ENCODE measurements around the gene TMEM97. TPM values are rescaled to one million over a fixed set of nuclear protein-coding genes. Genes with fewer than 3 reads are reported as not detected.

TMEM97 gene
- polyA plus RNA-seq, 3 donors: 1.3 to 1.5 (median 1.4) TPM

GRCh38 chr17:28367641-28368305 is 48.8 kb downstream of the TMEM97 start:
- peaks cover 4% of the 10 kb centered on the region for H4K20me1 ChIP-seq (ENCODE audit: insufficient read depth, low read length)
- no peak for DNase-seq

DNA sequence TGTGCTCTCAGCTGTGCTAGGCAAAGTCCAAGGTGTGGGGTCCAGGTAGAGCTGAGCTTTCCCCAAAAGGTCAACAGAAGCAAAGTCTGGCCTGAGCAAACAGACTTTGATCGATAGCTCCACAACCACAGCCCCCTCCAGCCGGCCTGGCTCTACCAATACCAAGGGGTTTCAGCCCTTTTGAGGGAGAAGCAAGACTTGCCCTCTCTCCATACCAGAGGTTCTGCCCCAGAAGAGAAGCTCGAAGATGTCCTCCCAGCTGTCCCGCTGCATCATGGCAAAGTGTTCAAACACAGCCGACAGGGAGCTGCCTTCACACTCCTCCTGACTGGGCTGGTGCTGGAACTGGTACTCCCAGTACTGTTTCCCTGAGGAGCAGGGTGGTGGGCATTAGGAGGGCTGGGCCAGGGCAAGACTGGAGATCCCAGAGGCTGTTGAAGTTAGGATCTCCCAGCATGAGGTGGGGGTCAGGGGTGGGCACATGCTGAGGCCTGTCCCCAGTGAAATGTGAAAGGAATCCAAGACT is 49.4 kb downstream of the TMEM97 start:
- Mint-ChIP-seq H3K9me3 (peaks cover 0 to 3% (median 0%) of the 10 kb centered on the region in 7 donors), H3K4me1 (peaks cover 27% of the 10 kb centered on the region), H3K27ac (no peak overlapping the region), H3K27me3 (ENCODE audit: low read depth in 3 of 3) (peaks cover 14 to 26% (median 16%) of the 10 kb centered on the region in 3 donors), H3K36me3 (peaks cover 25 to 42% of the 10 kb centered on the region in 2 donors), H3K4me3 (no peak overlapping the region)
- Histone ChIP-seq H3K9me3 (replicated peaks in 1 of 2; ENCODE audit: control insufficient read depth in 1 of 2, insufficient read depth in 1 of 2, low read length in 2 of 2) (peaks cover 2 to 7% of the 10 kb centered on the region in 2 donors), H3K9ac (ENCODE audit: insufficient read depth, low read length, poor library complexity, severe bottlenecking) (no peak overlapping the region), H3K79me2 (ENCODE audit: insufficient read depth, low read length) (no peaks in the 10 kb centered on the region), H2AFZ (ENCODE audit: insufficient read depth, low read depth, low read length, poor library complexity, severe bottlenecking) (no peak overlapping the region), H3K4me1 (ENCODE audit: control insufficient read depth in 1 of 2, insufficient read depth in 2 of 2, low read length in 2 of 2) (peaks cover 23 to 34% of the 10 kb centered on the region in 2 donors), H3K4me2 (replicated peaks; ENCODE audit: extremely low read depth, low read length, poor library complexity, severe bottlenecking) (no peak overlapping the region), H3K36me3 (replicated peaks in 1 of 2; ENCODE audit: control insufficient read depth in 1 of 2, insufficient read depth in 2 of 2, low read length in 2 of 2) (peaks cover 23 to 25% of the 10 kb centered on the region in 2 donors), H4K20me1 (ENCODE audit: insufficient read depth, low read length) (peaks cover 4% of the 10 kb centered on the region), H3K27me3 (ENCODE audit: control insufficient read depth in 2 of 2, insufficient read depth in 2 of 2, low read length in 2 of 2) (peaks cover 10 to 15% of the 10 kb centered on the region in 2 donors), H3K27ac (ENCODE audit: low read depth in 1 of 2, low read length in 2 of 2) (no peak overlapping the region), H3K4me3 (replicated peaks in 1 of 3; ENCODE audit: low read depth in 2 of 3, low read length in 3 of 3) (no peak overlapping the region)
- TF ChIP-seq, protein P1, sequence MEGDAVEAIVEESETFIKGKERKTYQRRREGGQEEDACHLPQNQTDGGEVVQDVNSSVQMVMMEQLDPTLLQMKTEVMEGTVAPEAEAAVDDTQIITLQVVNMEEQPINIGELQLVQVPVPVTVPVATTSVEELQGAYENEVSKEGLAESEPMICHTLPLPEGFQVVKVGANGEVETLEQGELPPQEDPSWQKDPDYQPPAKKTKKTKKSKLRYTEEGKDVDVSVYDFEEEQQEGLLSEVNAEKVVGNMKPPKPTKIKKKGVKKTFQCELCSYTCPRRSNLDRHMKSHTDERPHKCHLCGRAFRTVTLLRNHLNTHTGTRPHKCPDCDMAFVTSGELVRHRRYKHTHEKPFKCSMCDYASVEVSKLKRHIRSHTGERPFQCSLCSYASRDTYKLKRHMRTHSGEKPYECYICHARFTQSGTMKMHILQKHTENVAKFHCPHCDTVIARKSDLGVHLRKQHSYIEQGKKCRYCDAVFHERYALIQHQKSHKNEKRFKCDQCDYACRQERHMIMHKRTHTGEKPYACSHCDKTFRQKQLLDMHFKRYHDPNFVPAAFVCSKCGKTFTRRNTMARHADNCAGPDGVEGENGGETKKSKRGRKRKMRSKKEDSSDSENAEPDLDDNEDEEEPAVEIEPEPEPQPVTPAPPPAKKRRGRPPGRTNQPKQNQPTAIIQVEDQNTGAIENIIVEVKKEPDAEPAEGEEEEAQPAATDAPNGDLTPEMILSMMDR (IDR thresholded peaks at IDR 0.05): no peak
- WGBS (ENCODE audit: insufficient coverage): 86% methylated on average over 5 of the region's 5 CpGs
- intact Hi-C loops (cut with micrococcal nuclease): no loop called here
- no peak for DNase-seq

More at GRCh38 chr17:28367641-28368305, 48.8 kb downstream of the TMEM97 start:
- Mint-ChIP-seq H3K9me3 (no peaks in the 10 kb centered on the region), H3K27me3 (ENCODE audit: low read depth in 3 of 3) (peaks cover 8 to 20% (median 10%) of the 10 kb centered on the region in 3 donors), H3K4me3 (peak overlapping the region in 1 of 2 donors; percentile 12), H3K4me1 (peaks cover 26% of the 10 kb centered on the region), H3K27ac (no peak overlapping the region), H3K36me3 (peaks cover 25 to 48% of the 10 kb centered on the region in 2 donors)
- Histone ChIP-seq H3K9ac (ENCODE audit: insufficient read depth, low read length, poor library complexity, severe bottlenecking) (no peak overlapping the region), H2AFZ (ENCODE audit: insufficient read depth, low read depth, low read length, poor library complexity, severe bottlenecking) (no peak overlapping the region), H3K4me1 (ENCODE audit: control insufficient read depth in 1 of 2, insufficient read depth in 2 of 2, low read length in 2 of 2) (peaks cover 23 to 32% of the 10 kb centered on the region in 2 donors), H3K4me3 (replicated peaks in 1 of 3; ENCODE audit: low read depth in 2 of 3, low read length in 3 of 3) (no peak overlapping the region), H3K4me2 (replicated peaks; ENCODE audit: extremely low read depth, low read length, poor library complexity, severe bottlenecking) (no peak overlapping the region), H3K36me3 (replicated peaks in 1 of 2; ENCODE audit: control insufficient read depth in 1 of 2, insufficient read depth in 2 of 2, low read length in 2 of 2) (peaks cover 29 to 31% of the 10 kb centered on the region in 2 donors), H3K9me3 (replicated peaks in 1 of 2; ENCODE audit: control insufficient read depth in 1 of 2, insufficient read depth in 1 of 2, low read length in 2 of 2) (peaks cover under 1 to 3% of the 10 kb centered on the region in 2 donors), H3K27me3 (ENCODE audit: control insufficient read depth in 2 of 2, insufficient read depth in 2 of 2, low read length in 2 of 2) (peaks cover 4 to 10% of the 10 kb centered on the region in 2 donors), H3K27ac (ENCODE audit: low read depth in 1 of 2, low read length in 2 of 2) (no peak overlapping the region), H3K79me2 (ENCODE audit: insufficient read depth, low read length) (no peaks in the 10 kb centered on the region)
- TF ChIP-seq, protein P1 (IDR thresholded peaks at IDR 0.05): no peak
- intact Hi-C loops (cut with micrococcal nuclease): no loop called here
- 94% methylated on average over 19 of the region's 21 CpGs for WGBS (ENCODE audit: insufficient coverage)

All from CD14-positive monocyte (primary cell).